ENCODE data around the gene NCKAP5. TPM values are rescaled to one million over a fixed set of nuclear protein-coding genes. Genes with fewer than 3 reads are reported as not detected.

The NCKAP5 gene
- total RNA-seq, 1 donor from 2014 or later = 8.9 TPM

DNA sequence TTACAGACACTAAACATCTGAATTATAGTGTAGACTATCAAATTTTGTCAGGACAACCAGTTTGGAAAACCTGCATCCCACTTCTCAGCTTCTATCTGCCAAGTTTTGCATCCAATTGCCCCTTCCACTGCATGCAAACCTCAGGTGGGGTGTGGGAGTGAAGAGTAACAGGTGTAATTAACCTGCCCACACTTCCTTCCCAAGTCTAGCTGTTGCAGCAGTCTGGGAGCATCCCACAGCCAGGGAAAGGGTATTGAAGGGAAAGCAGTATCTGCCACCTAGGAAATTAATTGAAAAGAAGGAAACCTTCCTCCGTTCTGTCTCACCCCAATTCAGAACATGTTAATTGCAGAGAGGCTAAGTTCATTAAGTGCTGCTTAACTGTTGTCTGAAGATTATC lies 189.9 kb downstream of the NCKAP5 start:
- ATAC-seq = no peak

DNA sequence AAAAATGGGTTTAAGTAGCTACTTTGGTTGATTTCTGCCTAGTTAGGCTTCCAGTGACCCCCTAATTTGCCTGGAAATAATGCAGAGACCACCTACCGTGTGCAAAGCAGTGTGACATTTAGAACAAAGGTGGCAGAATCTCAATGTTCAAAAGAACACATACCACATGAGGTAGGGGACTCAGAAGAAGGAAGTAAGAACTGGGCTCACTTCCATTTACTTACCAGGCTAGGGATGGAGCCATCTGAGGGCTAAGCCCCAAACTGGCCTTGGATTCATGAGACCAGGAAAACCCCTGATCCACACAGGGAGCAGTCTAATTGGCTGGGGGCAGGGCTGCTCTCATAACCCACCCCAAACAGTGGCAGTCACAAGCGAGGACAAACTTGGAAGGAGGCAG lies 190.7 kb downstream of the NCKAP5 start:
- ATAC-seq = no peak

DNA sequence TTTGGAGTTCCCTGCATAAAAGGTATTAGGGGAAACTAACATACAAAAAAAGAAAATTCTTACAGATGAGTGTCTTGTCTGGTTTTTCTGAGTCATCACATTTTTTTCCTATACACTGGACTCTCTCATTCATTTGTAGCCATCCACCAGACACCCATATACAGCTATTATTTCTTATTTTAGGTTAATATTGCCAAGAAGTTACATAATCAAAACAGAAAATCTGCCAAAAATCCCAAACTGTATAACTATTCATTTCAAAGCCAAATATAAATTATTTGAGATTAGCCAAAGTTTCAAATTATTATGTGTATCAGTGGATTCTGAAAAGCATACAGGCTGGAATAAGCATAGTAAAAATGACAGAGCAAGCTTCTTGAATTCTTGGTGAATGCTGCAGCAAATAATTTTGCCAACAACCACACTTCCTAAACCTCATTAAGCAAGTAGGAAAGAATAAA lies 191.2 kb downstream of the NCKAP5 start:
- no peak for ATAC-seq

DNA sequence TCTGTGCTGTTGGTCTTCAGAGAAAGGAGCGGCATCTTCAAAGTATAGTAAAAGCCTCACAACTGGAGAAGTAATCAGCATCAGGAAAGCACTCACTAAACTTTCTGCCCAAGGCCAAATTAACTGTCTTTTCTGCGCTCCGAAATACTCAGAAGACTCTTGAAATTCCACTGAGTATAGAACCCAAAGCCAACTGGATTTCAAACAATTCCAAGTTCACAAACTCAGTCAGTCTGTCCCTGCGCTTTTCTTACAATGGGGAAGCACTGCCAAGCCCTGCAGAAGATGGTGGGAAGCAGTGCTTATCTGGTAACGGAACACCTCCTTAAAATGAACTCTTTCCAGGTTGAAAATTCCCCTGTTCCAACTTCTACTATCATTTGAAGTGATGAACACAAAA lies 193.5 kb downstream of the NCKAP5 start:
- no peak for ATAC-seq

DNA sequence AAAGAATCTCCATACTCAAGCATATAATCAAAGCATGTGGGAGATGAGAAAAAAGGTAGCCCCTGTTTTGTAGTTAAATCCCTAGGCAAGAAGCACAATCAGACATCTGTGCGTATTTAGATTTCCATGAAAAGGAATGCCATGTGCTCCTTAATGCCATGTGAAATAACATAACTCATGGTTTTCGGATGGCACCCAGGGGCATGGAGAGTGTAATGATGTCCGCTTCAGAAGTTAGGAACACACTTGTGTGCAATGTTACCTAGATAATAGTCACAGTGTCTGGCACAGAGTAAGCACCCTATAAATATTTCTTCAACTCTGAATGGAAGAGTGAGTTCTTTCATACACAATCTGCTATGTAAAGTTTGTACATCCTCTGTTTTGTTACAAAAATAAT lies 197.0 kb downstream of the NCKAP5 start:
- ATAC-seq = no peak

DNA sequence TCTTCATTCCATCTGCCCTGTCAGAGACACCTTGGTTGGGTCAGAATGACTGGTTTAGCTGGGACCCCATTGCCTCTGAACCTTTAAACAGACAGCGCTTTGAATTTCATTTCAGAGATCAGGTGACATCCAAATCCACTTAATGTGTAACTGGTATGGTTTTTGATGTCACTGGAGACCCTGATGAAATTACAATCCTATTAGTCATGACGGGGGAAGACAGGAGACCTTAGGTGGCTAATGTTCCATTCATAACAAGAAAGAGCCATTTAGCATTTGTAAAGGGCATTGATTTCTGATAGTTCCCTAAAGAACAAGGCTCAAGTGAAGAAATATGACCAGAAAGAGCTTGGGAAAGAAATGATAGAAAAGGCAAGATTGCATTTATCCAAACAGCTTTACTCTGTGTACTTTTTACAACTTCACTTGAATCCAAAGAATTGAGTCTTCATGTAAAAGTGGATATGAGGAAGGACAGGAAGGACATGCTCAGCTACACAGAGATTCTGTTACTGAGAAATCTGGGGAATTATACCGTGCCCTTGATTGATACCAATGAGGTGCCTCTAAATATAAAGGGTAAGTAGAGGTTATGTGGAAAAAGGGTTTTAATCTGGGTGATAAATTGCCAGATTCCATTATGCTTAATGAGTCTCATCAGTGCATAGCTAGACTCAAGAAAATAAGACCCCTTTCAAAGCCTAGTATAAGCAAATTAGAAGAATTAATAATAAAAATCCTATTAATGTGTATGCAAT lies 198.2 kb downstream of the NCKAP5 start:
- ATAC-seq = no peak

DNA sequence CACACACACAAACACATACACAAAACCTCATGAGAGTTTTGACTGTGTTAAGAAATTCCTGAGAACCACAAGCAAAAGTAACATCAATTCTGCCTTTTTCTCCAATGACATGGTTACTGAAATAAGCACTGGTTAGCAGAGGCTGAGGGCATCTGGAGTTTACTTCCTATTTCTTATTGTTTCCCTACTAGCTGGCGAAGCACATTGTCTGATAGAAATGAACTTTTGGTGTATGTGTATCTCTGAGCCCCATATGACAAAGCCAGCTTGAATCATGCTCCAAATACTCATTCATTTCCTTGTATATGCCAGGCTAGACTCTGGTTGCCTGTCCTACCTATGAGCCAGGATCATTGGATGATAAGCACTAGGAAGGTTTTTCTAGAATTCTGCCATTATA lies 203.1 kb downstream of the NCKAP5 start:
- peak; percentile 75 for ATAC-seq

DNA sequence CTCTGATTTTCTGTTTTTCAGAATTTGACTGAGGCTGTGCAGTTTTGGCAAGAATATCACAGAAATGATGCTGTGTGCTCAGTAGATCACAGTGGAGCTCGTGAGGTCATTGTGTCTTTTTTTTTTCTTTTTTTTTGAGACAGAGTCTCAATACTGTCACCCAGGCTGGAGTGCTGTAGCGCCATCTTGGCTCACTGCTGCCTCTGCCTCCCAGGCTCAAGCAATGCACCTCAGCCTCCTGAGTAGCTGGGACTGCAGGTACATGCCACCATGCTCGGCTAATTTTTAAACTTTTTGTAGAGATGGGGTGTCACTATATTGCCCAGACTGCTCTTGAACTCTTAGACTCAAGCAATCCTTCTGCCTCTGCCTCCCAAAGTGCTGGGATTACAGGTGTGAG lies 203.6 kb downstream of the NCKAP5 start:
- no peak for ATAC-seq

DNA sequence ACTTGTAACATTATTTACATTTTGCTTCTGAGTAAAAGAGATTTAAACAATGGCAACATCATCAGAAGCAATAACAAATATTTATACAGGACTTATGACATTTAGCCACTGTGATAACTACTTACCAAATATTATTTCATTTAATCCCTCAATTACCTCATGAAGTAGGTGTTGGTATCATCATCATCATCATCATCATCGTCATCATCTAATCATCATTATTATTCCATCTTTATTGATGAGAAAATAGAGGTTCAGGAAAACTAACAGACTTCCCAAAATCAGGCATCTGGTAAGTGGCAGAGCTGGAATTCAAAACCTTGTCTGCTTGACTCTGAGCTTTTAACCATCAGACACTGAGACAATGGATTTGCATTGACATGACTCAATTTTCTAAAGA lies 204.4 kb downstream of the NCKAP5 start:
- ATAC-seq = no peak

DNA sequence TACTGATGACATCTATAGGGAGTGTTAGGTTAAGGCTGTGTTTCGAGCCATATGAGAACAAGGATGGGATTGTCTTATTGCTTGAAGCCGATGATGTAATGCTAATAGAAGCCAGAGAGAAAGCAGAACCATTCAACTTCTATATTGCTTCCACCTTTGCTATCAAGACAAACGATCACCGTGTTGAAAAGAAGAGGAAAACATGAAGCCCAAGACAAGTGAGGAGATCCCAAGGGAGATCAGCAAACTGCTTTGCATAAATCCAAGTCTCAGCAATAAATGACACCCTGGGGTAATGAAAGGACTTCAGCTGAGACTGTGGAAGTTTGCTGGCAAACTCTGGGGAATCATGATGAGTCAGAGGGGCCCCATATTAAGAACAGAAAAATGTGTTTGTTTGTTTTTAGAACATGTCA lies 206.2 kb downstream of the NCKAP5 start:
- ATAC-seq = peak; percentile 62

DNA sequence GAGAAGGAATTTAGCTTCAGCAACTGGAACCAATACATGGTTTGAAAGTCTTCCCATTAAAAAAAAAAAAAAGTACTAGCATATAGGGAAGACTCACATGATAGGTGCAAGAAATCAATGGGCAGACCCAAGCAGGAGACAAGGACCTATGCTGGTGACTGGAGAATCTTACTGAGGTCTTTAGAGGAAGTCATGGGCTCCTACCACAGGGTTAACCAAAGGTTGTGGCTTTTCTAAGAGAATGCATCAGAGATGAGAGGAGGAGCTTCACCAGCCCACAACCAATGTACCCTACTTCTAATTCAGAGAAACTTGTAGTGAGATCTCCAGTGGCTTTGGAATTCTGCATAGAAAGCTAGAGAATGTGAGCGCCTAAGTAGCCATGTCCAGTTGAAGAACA lies 207.4 kb downstream of the NCKAP5 start:
- no peak for ATAC-seq

DNA sequence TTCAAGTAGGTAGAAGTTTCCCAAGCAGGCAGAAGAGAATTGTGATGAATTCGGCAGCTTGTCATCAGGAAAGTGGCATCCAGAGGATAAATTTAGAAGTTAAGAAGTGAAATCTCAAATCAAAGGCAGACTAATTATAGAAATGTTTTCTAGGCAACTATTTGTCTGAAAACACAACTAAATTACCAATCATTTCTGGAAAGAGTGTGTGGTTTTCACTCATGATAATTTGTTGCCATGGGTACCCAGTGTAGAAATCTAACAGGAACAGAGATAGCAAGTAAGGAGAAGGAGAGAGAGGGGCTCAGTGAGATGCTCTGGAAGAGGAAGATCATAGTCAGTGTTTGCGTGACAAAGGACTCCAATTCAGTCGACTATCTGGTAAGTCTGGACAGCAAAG lies 208.1 kb downstream of the NCKAP5 start:
- ATAC-seq = no peak

DNA sequence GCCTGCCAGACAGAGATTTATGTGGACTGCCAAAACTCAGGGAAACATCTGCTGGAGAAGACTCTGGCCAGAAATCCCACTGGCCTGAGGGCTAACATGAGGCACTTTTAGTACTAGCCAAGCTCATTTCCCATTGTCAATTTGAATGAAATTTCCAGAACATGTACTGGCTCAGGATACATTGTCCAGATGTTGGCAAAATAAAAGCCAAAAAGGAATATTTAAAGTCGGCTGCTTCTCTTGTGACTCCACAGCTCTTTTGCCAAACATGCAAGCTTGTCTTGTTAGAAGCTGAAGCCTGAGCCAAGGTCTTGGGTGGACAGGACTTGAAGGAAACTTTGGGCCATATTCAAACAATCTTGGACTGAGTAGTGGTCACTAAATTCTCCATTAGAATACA lies 215.5 kb downstream of the NCKAP5 start:
- ATAC-seq = no peak

DNA sequence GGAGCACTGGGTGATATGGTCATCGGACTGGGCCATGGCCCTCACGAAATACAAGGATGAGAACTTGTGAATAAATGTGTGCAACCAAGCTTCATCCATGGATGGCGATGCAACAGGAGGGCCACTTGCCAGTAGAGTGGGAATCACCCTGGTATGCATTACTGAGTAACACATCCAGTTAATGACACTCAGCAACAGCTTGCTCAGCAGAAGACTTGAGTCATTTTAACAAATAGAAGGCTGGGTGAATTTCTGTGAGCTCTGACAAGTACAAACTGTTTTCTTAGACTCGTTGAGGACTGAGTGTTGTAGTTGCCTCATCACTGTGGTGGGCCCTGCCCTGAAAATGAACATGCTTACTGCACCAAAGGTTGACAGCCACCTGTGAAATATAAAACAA lies 221.6 kb downstream of the NCKAP5 start:
- ATAC-seq = peak; percentile 41

DNA sequence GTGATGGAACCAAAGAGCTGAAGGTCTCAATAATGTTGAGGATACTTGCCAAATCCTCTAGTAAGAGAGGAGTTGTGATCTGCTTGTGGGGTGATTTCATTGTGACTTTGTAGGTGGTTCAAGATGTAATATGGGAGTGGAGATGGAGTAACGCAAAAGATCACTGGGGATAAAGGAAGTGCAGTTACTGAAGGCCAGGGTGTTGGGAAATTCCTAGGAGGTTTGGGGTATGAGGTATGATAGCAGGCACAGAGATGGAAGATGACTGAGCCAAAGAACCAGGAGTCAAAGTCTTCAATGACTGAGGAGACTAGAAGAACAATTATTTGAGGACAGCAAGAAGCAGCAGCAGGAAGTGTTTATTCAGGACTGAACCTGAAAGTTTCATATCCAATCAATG lies 222.6 kb downstream of the NCKAP5 start:
- no peak for ATAC-seq

DNA sequence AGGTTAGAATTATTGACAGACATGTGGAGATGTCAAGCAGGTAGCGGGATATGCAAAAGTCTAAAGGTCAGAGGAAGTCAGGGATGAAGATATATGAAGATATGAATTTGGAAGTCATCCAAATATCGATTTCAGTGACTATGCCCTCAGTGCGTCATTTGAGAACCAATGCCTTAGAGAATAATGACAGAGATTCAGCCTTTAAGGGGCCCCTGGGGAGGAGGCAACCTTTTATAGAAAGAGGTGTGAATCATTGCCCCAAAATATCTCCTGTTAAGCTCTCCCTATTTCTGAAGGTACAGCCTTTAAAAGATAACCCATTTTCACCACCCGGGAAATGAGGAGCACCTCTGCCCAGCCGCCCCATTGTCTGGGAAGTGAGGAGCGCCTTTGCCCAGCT lies 223.4 kb downstream of the NCKAP5 start:
- ATAC-seq = no peak

DNA sequence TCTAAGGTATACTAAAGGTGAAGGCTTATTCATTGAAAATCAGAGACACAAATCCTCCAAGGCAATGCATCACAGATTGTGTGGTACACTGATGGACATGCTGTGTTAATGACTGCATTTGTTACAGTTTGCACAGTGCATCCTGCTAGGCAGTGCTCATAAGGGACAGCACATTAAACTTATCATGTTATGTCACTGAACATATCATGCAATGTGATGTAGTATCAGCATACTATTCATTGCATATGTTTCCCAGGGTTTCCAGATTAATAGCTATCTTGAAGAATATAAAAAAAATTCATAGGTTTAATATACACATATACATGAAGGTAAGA lies 225.3 kb downstream of the NCKAP5 start:
- ATAC-seq = no peak

DNA sequence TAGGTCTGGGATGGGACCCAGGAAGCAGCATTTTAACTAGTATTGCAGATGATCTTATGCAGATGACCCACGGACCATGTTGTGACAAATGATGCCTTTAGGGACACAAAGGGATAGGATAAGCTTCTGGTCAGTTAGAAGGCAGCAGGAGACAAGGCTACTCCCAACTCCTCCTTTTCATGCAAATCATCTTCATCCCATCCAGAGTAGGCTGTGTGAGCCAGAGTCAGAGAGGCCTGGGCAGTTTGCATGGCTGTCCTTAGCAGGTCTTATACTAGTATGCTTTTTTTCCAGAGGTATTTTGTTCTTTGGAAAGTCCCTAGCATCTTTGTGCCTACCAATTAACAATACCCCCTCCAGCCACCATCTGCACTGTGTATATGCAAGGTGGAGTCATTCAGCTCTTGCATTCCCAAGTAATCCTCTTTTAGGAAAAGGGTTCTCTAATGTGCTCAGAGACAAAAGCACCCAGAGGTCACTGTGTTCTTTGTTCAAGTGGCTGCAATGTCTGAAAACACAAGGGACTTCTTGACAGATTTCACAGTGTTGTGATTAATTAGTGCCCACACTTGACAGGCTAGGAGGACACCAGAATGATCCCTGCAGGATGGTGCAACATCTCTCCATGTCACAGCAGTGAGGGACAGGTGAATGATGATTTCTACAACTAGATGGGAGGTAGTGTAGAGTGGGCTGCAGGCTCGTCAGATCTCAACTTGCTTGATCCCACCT lies 225.8 kb downstream of the NCKAP5 start:
- ATAC-seq = no peak

DNA sequence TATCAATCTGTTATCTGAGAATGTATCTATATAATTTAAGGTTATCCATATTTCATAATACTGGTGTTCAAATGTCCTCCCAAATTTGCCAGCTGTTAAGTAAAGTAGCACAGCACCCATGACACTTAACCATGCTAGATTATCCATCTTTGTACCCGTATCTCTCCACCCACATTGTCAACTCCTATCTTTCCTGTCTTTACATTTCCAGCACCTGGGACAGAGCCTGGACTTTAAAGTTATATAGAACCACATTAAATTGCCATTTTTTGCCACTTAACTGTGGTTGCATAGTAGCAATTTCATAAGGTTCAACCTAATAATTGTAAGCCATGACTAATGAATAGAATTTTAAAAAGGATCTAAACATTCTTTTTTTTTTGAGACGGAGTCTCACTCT lies 226.7 kb downstream of the NCKAP5 start:
- no peak for ATAC-seq

DNA sequence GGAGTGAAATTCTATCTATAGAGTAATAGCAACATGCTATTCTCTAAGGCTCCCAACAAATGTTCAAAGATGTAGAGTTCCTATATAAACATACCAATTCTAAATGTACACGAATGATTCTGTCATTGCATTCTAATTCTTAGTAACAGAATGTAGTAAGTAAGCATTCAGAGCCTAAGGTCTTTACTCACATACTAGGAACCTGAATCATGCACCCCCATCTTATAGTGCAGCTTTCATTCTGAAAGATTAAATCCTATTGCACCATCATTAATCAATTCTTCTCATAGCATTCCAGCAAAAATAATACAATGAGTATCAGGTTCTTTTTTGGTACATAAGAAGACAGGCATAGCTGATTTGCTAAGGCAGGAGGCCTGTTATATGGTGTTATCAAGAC lies 230.0 kb downstream of the NCKAP5 start:
- no peak for ATAC-seq

DNA sequence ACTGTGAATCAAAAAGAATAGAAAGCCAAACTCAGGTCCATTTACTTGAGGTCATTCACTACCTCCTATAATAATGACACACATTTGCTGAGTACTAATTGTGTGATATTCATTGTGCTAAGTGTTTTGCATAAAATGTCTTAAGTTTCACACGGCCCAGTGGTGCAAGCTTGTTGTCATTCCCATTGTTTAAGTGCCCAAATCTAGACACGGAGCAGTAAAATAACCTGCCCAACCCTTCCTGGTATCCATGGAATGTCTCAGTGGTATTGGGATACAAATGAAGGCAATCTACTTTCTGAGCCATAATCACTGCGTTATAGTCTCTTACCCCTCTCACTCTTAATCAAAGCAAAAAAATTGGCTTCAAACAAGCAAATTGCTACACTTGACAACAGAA lies 233.3 kb downstream of the NCKAP5 start:
- no peak for ATAC-seq

DNA sequence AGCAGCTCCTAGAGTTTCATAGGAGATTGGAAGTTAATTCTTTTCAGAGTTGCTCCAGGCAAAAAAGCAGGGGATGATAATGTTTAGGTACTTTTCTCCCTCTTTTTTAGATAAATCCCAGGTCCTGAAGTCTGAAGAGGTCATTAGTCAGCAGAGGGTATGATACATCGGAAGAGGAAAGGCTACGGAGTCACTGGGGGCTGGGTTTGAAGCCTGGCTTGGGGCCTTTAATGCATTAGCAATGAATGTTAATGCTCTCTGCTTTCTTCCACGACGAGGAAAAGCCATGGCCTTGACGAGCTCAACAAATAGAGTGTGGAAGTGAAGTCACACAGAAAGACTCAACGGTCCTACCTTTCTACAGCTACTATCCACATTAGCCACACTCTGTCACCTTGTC lies 235.1 kb downstream of the NCKAP5 start:
- ATAC-seq = no peak

DNA sequence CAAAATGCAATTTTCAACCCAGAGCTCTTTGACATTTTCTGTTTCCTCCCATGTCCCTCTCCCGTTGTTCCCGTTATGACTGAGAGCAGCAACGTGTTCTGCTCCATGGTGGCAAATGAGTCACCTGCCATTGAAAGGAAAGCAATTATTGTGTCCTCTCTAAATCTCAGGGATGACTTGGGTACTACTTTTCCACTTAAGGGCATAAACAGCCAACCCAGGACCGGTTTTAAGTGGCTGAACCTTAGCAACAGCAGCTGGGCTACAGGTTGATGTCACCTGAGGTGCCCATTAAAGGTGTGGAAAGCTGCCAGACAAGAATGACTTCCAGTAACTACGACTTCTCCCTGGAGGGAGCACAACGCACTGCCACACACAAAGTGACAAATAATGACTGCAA lies 236.8 kb downstream of the NCKAP5 start:
- ATAC-seq = no peak

DNA sequence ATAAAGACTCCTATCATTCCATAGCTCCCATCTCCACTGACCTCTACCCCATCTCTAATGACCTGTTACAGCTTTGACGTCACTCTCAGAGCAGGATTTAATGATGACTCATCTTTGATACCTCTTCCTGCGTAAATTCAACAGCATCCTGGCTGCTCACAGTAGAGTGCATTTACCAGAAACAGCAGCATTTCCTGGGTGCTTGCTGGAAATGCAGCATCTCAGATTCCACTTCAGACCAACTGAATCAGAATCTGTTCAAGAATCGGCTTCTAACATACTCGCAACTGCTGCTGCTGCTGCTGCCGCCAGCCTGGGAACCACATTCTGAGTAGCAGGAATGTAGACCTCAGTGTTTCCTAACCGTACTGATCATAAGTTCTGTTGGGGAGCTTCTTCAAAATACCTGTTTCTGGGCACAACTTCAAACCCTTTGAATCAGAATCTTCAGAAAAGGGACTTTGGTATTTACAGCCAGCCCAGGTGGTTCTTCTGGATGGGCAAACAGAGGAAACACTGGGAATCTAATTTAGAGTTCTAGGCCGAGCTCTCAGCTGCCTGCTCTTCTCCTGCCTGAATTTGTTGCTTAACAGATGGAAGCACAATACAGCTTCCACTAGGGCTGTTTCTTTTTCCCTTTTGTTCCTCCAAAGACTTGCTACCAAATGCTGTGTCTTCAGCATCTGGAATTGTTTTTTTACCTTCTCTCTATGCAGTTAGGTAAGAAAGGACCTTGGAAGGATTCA lies 241.4 kb downstream of the NCKAP5 start:
- ATAC-seq = no peak

Measured in esophagus mucosa (tissue), 1 donor.